IgD-negative memory B cell (primary cell): ENCODE results near the gene FAR2. TPM values are rescaled to one million over a fixed set of nuclear protein-coding genes. Genes with fewer than 3 reads are reported as not detected.
A peak's percentile ranks its signal among the peaks of the same experiment; 100 is the strongest.
"Not testable (repeated sequence)": the region's sequence is repeated elsewhere in the genome, so short reads cannot be mapped to it uniquely, and the experiment has no call there.

ENCODE experiments used
- H3K27ac Mint-ChIP-seq, 3 donors: one replicate each; pipeline ENCODE4 v1.8.0; 2020 to 2022; ENCODE audit warnings: mild to moderate bottlenecking in 3 of 3, mixed read lengths in 3 of 3, moderate library complexity in 1 of 3
- H3K27me3 Mint-ChIP-seq: one replicate; pipeline ENCODE4 v1.8.0; 2021; ENCODE audit warnings: mixed read lengths
- H3K36me3 Mint-ChIP-seq: one replicate; pipeline ENCODE4 v1.8.0; 2020; ENCODE audit warnings: mild to moderate bottlenecking, mixed read lengths
- H3K4me1 Mint-ChIP-seq, 3 donors: one replicate each; pipeline ENCODE4 v1.8.0; 2020 to 2022; ENCODE audit warnings: mixed read lengths in 3 of 3, mild to moderate bottlenecking in 1 of 3
- H3K4me3 Mint-ChIP-seq, 4 donors: one replicate each; pipeline ENCODE4 v1.8.0; 2020 to 2022; ENCODE audit warnings: mild to moderate bottlenecking in 4 of 4, mixed read lengths in 4 of 4, moderate library complexity in 3 of 4
- H3K9me3 Mint-ChIP-seq, 3 donors: one replicate each; pipeline ENCODE4 v1.8.0; 2020 to 2021; ENCODE audit warnings: mixed read lengths in 3 of 3, mild to moderate bottlenecking in 1 of 3
- polyA plus RNA-seq: library from polyadenylated mRNA; unstranded; fragments of 300-500 nt; fragmentation: Illumina TruSeq; gene quantifications from one replicate; pipeline ENCODE4 v1.2.3, GENCODE V29; 2021

Gene FAR2
- polyA plus RNA-seq, 1 donor from 2014 or later, result 0.35 TPM

GRCh38 chr12:29164477-29165393 lies 15.7 kb downstream of the FAR2 start:
- Mint-ChIP-seq H3K9me3 (no peaks in the 10 kb centered on the region), H3K27ac (peak overlapping the region in 2 of 3 donors; percentile 48 to 84), H3K4me1 (peaks cover 8 to 9% (median 8%) of the 10 kb centered on the region in 3 donors), H3K4me3 (peak overlapping the region in 1 of 4 donors; percentile 56), H3K36me3 (no peaks in the 10 kb centered on the region), H3K27me3 (peaks cover 3% of the 10 kb centered on the region)

DNA sequence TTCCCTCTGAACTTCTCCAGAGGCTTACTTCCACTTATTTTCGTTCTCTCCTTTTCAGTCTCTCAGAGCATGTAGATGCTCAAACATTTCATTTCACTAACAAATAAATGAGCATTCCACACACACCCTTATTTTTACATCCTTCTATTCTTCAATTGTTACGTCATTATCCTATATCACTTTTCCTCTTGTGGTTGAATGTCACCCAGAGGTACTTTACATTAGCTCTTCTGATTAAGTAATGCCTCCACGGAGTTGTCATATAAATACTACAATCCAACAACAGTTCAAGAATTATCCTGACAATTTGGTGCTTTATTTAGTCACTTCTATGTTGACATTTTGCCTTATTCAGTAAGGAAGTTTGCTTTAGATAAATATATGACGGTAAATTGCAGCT lies 18.4 kb downstream of the FAR2 start:
- Mint-ChIP-seq H3K4me1 (peaks cover 8 to 9% (median 8%) of the 10 kb centered on the region in 3 donors), H3K36me3 (no peaks in the 10 kb centered on the region), H3K9me3 (peaks cover 0 to 4% (median 0%) of the 10 kb centered on the region in 3 donors), H3K27ac (no peak overlapping the region), H3K4me3 (no peak overlapping the region), H3K27me3 (peaks cover 4% of the 10 kb centered on the region)

GRCh38 chr12:29167988-29168387 lies 18.9 kb downstream of the FAR2 start:
- H3K27me3 Mint-ChIP-seq, result peaks cover 5% of the 10 kb centered on the region
- H3K9me3 Mint-ChIP-seq, result peaks cover 0 to 4% (median 0%) of the 10 kb centered on the region in 3 donors
- no peak overlapping the region for H3K4me3 Mint-ChIP-seq
- peaks cover 8 to 9% (median 8%) of the 10 kb centered on the region in 3 donors for H3K4me1 Mint-ChIP-seq
- H3K27ac Mint-ChIP-seq, result no peak overlapping the region
- no peaks in the 10 kb centered on the region for H3K36me3 Mint-ChIP-seq

- not testable (repeated sequence) for H3K4me3 Mint-ChIP-seq, H3K27ac Mint-ChIP-seq, H3K4me1 Mint-ChIP-seq, H3K9me3 Mint-ChIP-seq, H3K27me3 Mint-ChIP-seq, H3K36me3 Mint-ChIP-seq
Observed at GRCh38 chr12:29169978-29170377, 20.9 kb downstream of the FAR2 start.

DNA sequence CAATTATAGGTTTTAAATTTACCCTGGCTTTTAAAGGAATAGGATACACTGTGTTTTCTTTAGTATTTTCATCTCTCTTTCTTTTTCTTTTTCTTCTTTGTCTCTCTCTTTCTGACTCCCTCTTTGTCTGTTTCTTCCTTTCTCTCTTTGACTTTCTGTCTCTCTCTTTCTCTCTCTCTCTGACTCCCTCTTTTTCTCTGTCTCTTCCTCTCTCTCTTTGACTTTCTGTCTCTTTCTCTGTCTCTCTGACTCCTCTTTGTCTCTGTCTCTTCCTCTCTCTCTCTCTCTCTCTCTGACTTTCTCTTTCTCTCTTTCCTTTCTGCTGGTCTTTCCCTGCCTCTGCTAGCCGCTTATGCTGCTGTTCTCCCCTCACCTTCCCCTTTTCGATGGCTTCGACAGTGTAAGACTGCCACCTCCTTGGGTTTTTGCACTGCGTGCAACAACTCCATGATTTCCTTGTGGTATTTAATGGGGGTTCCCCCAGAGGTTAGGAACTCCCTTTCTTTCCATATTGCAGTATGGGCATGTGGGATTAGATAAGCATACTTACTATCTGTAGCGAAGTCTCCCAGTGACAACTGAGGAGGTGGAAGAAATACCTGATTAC lies 21.5 kb downstream of the FAR2 start:
- H3K4me1 Mint-ChIP-seq, H3K27ac Mint-ChIP-seq, H3K9me3 Mint-ChIP-seq, H3K4me3 Mint-ChIP-seq, H3K27me3 Mint-ChIP-seq, H3K36me3 Mint-ChIP-seq: not testable (repeated sequence)

GRCh38 chr12:29171421-29172258 lies 22.6 kb downstream of the FAR2 start:
- no peaks in the 10 kb centered on the region for H3K36me3 Mint-ChIP-seq
- peaks cover 3 to 5% (median 5%) of the 10 kb centered on the region in 3 donors for H3K9me3 Mint-ChIP-seq
- H3K4me3 Mint-ChIP-seq, result no peak overlapping the region
- no peak overlapping the region for H3K27ac Mint-ChIP-seq
- H3K27me3 Mint-ChIP-seq, result peaks cover 7% of the 10 kb centered on the region
- no peaks in the 10 kb centered on the region for H3K4me1 Mint-ChIP-seq

GRCh38 chr12:29176941-29177340 lies 27.9 kb downstream of the FAR2 start:
- Mint-ChIP-seq H3K4me3 (no peak overlapping the region), H3K9me3 (peaks cover 2 to 5% (median 3%) of the 10 kb centered on the region in 3 donors), H3K27ac (no peak overlapping the region), H3K36me3 (peaks cover 4% of the 10 kb centered on the region), H3K27me3 (peaks cover 6% of the 10 kb centered on the region), H3K4me1 (no peaks in the 10 kb centered on the region)

- not testable (repeated sequence) for H3K4me1 Mint-ChIP-seq, H3K27ac Mint-ChIP-seq, H3K4me3 Mint-ChIP-seq, H3K27me3 Mint-ChIP-seq, H3K36me3 Mint-ChIP-seq, H3K9me3 Mint-ChIP-seq
Observed at GRCh38 chr12:29182247-29182646, 33.2 kb downstream of the FAR2 start.

DNA sequence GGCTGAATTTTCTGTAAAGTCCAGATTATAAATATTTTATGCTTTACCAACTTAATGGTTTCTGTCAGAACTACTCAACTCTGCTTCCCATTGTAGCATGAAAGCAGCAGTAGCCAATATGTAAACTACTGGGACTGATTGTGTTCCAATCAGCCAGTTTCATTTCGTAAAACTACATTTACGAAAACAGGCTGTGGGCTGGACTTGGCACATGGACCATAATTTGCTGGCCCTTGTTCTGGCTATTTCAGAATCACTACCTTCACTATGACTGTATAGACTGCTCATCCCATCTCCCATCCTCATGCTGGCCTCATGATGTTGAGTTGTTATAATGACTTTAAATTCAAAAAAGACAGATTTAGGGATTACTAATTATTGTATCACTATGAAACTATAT lies 38.7 kb downstream of the FAR2 start:
- Mint-ChIP-seq H3K4me3 (no peak overlapping the region), H3K9me3 (peaks cover 2 to 6% (median 5%) of the 10 kb centered on the region in 3 donors), H3K36me3 (no peaks in the 10 kb centered on the region), H3K4me1 (no peaks in the 10 kb centered on the region), H3K27me3 (peaks cover 2% of the 10 kb centered on the region), H3K27ac (no peak overlapping the region)

- Mint-ChIP-seq H3K9me3 (peaks cover 0 to 2% (median 0%) of the 10 kb centered on the region in 3 donors), H3K27ac (no peak overlapping the region), H3K36me3 (no peaks in the 10 kb centered on the region), H3K4me1 (no peaks in the 10 kb centered on the region), H3K4me3 (no peak overlapping the region), H3K27me3 (peaks cover 5% of the 10 kb centered on the region)
Observed at GRCh38 chr12:29191267-29191850, 42.3 kb downstream of the FAR2 start.

DNA sequence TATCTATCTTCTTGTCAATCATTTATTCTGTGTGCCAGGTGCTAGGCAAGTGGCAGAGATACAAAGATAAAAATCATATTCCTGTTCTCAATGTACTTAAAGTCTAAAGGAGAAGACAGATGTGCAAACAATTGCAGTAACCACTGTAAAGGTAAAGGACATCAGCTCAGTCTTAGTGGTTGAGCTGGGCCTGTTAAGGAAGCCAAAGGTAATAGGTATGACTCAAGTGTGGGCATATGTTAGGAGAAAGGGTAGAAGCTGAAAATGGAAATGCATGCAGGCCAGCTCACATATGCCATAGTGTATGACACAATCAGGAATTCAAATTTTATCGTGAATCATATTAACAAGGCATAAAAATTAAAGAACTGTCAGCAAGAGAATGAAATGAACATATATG lies 49.8 kb downstream of the FAR2 start:
- Mint-ChIP-seq H3K27ac (no peak overlapping the region), H3K27me3 (peaks cover 4% of the 10 kb centered on the region), H3K9me3 (peaks cover 0 to 4% (median 0%) of the 10 kb centered on the region in 3 donors), H3K36me3 (peaks cover 3% of the 10 kb centered on the region), H3K4me3 (no peak overlapping the region), H3K4me1 (no peaks in the 10 kb centered on the region)

- Mint-ChIP-seq H3K4me1 (no peaks in the 10 kb centered on the region), H3K27me3 (peaks cover 4% of the 10 kb centered on the region), H3K4me3 (no peak overlapping the region), H3K36me3 (peaks cover 3% of the 10 kb centered on the region), H3K27ac (no peak overlapping the region), H3K9me3 (peaks cover 0 to 4% (median 4%) of the 10 kb centered on the region in 3 donors)
Observed at GRCh38 chr12:29200586-29200985, 51.5 kb downstream of the FAR2 start.

DNA sequence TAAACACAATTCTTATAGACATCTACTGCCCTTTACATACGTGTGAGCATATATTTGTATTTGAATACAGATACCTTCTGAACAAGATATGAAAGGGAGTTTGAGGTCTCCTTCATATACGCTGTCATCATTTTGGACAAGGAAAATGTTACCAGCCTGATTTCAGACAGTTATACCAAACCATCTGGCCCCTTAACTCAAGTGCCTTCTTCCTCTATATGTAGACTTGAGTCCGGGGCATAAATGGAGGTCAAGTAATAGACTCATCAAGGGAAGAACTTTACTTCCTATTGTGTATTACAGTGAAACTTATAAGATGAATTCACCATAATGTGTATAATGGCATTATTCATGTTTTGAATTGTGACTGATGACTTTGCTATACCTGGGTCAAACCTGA lies 52.2 kb downstream of the FAR2 start:
- Mint-ChIP-seq H3K36me3 (peaks cover 3% of the 10 kb centered on the region), H3K4me3 (no peak overlapping the region)

DNA sequence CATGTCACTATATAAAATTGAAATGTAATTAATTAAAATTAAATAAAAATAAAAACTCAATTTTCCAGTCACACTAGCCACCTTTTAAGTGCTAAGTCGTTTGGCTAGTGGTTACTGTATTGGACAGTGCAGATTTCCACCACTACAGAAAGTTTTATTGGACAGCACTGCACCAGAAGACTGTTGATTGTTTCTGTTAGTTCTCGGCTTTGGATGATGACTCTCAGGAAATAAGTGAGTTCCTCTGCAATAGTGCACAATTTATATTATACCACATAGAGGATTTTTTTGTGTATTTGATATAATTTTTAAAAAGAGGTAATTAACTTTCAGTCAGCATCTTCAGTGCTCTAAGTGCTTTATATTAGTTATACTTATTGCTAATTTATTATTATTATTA lies 52.7 kb downstream of the FAR2 start:
- Mint-ChIP-seq H3K4me1 (no peaks in the 10 kb centered on the region), H3K27me3 (peaks cover 1% of the 10 kb centered on the region), H3K36me3 (peaks cover 3% of the 10 kb centered on the region), H3K27ac (no peak overlapping the region), H3K9me3 (peaks cover 0 to 4% (median 4%) of the 10 kb centered on the region in 3 donors), H3K4me3 (no peak overlapping the region)

More for the DNA sequence above, 52.2 kb downstream of the FAR2 start:
- Mint-ChIP-seq H3K27me3 (peaks cover 1% of the 10 kb centered on the region), H3K4me1 (no peaks in the 10 kb centered on the region), H3K9me3 (peaks cover 0 to 4% (median 4%) of the 10 kb centered on the region in 3 donors), H3K27ac (no peak overlapping the region)

GRCh38 chr12:29204521-29204920 lies 55.4 kb downstream of the FAR2 start:
- peaks cover 0 to 4% (median 0%) of the 10 kb centered on the region in 3 donors for H3K9me3 Mint-ChIP-seq
- H3K36me3 Mint-ChIP-seq, result peaks cover 2% of the 10 kb centered on the region
- H3K27me3 Mint-ChIP-seq, result peaks cover 4% of the 10 kb centered on the region
- no peak overlapping the region for H3K27ac Mint-ChIP-seq
- no peak overlapping the region for H3K4me3 Mint-ChIP-seq
- H3K4me1 Mint-ChIP-seq, result no peaks in the 10 kb centered on the region
